Skin of body (tissue), 2 donors: Measurements from ENCODE around the gene MYRIP. TPM values are rescaled to one million over a fixed set of nuclear protein-coding genes. Genes with fewer than 3 reads are reported as not detected.
"Not testable (repeated sequence)": the region's sequence is repeated elsewhere in the genome, so short reads cannot be mapped to it uniquely, and the experiment has no call there.

ENCODE experiments used
- DNase-seq: peaks from one replicate; lab custom pipeline; 2025; lab: John Stamatoyannopoulos, UW
- total RNA-seq: library from RNA; depleted of rRNA; stranded (reverse); fragments of >200 nt; gene quantifications from one replicate; pipeline ENCODE4 v1.2.3, GENCODE V29; 2014

MYRIP gene
- total RNA-seq, 1 donor from 2014 or later = 0.99 TPM

DNA sequence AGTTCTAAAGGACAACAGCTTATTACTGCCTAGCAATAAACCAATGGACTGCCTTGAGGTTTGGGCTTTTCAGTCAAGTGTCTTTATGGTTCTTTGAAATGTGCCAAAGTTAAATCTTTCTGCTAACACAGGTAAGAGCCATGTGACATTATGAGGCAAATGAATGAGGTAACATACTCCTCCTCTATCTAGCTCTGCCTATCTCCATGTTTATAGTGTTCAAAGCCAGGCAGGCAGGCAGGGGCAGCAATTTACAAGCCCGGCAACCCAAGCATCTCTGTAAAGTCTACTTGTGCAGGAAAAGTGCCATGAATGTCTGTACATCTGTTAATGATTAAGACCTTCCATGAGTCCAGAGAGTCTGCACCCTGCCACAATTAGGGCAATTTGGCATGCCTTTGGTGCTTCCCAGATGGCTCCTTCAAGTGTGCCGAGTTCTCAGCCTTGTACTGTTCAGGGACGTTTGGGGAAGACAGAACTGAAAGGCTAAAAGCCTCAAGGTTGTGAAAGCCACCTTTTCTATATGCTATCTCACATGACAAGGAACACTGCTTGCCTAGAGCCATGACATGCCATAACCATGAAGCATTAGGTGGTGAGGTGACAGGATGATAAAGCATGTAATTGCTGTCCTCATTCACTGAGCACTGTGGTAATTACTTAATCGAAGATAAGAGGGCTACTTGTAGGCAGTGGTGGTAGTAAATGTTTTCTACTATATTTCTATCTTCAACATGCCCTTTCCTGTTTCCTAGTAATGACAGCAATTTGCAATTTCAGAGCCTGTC, 458.7 kb downstream of the MYRIP start:
- DNase-seq = no peak

DNA sequence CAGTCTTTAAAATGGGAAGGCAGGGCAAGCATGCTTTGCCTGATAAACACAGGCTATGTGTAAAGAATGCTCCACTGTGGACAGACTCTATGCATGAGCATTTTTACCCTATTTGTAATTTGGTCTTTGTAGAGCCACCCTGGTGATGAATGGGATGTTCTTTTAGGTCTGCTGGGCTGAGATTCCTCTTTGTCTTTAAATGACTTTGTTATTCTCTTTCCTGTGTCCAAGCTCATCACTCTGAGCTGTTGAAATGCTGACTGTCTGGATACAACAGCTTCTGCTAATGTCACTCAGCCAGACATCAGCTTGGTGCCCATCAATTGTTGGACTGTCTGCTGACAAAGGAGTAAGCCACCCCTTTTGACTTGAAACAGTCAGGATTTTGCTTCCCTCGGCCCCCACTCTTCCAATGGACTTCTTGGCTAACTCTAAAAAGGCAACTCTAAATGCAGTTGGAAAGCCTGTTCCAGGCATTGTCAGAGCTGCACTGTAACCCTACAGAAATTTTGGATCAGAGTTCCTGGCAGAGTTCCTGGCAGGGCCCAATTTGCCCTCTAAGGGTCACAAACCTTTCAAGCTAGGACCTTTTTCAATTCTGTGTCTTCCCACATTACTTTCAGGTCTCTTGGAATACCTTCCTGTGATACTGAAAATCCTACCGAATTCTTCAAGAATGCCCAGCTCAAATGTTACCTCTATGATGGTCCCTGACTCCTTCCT, 459.6 kb downstream of the MYRIP start:
- DNase-seq = no peak

DNA sequence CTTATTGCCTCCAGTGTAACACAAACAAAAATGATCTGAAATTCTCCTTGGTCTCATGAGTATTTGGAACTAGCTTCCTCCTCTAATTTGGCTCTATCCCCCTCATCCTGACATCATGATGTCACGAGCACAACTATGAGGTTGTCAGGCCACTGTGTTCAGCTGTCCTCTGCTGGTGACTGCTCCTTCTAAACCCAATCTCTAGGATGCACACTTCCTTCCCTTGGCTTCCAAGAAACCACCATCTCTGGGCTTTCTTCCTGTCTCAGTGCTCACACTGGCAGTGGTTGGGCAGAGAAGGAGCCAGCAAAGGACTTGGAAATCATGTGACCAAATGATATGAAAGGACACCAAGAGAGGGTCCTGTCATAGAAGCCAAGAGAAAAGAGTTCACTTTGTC, 469.4 kb downstream of the MYRIP start:
- no peak for DNase-seq

DNA sequence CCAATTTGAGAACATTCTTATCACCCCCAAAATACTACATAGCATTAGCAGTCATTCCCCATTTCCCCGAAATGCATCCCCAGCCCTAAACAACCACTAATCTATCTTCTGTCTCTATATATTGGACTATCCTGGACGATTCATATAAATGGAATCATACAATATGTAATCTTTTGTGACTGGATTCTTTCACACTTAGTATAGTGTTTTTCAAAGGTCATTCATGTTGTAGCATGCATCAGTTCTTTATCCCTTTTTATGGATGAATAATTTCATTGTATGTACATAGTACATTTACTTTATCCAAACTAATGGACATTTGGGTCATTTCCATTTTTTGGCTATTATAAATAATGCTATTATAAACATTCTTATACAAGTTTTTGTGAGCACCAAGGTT, 472.6 kb downstream of the MYRIP start:
- DNase-seq = no peak

DNA sequence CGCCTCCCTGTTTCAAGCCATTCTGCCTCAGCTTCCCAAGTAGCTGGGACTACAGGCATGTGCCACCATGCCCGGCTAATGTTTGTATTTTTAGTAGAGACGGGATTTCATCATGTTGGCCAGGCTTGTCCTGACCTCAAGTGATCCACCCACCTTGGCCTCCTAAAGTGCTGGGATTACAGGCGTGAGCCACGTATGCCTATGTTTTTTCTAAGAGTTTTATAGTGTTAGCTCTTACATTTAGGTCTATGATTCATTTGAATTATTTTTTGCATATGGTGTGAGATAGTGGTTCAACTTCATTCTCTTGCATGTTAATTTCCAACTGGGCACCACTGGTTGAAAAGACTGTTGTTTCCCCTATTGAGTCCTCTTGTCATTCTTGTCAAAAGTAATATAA, 473.6 kb downstream of the MYRIP start:
- not testable (repeated sequence) for DNase-seq

DNA sequence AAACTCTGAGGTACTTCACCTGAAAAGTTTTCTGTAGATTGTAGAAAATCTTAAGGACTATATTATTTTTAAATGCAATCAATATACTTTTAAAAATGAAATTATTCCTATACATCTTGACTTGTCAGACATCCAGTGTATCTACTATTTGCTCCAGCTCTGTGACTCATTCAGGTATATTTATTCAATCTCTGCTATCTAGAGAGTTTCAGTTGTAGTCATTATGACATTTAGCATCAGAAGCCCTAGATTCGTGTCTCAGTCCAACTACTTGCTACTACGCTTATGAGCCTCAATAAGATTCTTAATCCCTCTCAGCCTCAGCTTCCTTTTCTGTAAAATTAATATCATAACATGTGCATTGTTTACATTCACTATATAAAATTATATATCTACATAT, 477.8 kb downstream of the MYRIP start:
- DNase-seq = no peak

DNA sequence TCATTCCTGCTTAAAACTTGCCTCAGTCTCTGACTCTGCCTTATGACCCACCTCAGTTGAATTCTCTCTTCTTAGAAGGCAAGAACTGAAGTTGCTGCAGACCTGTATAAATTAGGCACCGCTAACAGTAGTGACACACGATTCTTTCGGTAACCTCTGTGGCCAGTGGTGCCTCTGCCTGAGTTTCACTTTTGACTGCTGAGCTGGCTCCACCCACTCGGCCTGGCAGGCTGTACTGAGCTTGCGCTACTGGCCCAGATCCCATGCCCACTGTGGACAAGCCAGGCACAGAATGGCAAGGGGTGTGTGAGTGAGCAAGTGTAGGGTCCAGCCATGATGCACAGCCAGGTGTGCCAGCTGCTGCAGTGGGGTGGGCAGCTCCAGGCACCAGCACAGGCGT, 481.0 kb downstream of the MYRIP start:
- DNase-seq = no peak

DNA sequence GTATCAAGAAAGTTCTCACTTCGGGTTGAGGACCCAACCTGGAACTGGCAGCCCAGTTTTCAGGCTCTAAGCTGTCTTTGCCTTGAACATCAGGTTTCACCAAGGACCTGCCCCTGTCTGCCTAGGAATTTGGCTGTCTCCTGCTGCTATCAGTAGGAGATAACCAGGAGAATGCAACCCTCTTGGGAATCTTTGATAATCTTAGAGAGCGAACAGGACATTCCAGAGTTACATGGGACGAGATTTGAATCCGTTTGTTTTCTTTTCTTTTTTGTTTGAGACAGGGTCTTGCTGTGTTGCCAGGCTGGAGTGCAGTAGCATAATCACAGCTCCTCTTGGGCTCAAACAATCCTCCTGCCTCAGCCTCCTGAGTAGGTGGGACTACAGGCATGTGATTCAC, 482.1 kb downstream of the MYRIP start:
- no peak for DNase-seq

DNA sequence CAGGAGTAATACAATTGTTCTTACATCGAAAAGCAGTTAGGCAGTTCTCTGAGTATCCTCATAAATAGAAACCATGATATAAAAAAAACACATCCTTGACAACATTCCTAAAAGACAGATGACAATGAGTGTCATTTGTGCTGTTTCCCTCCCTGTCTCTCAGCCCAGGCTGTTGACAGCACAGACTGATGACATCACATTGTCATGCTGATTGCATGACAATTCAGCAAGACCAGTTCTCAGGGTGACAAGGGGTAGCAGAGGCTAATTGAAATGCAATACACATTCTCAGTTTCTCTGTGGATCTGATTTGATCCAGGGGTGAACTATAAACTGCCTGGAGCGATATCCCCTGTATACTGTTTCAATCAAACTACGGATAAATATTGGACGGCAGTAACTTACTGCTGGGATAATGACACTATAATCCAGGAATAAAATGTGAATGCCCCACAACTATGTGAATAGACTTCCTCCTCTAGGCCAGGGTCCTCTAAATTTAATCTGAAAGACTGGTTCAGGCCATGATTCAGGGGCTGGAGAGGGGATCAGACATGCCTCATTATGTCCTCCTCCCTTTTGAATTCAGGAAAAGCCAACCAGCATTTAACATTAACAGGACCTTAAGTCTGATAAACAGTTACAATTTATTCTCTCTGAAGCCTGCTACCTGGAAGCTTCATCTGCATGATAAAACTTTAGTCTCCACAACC, 483.4 kb downstream of the MYRIP start:
- DNase-seq = no peak

DNA sequence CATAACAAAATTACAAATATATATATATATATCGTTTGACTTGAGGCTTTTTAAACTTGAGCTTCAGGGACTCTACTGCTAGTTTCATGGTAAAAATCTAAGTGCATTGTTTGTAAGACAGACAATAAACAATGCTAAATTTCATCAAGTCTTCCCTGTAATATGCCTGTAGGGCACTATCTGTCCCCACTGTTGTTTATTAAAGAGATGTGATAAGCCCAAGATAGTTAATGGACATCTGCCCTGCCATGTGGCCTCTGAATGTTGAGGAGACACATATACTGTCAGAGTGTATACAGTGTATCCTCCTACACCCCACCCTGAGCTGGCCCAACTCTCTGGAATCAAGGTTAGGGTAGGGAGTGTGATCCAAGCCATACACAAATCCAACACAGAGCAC, 485.0 kb downstream of the MYRIP start:
- DNase-seq = no peak

DNA sequence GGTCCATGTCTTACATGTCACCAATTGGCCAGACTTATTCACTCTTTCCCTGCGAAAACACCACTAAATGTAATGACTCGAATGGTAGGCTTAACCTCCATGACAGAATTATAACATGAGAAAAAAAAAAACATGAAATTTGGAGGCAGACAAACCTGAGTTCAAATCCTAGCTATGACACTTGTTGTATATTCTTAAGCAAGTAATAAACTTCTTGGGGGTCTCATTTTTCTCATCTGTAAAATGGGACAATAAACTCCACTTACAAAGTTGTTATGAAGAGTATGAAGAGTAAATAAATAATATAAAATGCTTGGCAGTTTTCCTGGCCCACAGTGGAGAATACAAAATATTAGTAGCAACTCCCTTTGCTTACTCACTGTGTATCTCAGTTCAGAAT, 488.7 kb downstream of the MYRIP start:
- DNase-seq = no peak

DNA sequence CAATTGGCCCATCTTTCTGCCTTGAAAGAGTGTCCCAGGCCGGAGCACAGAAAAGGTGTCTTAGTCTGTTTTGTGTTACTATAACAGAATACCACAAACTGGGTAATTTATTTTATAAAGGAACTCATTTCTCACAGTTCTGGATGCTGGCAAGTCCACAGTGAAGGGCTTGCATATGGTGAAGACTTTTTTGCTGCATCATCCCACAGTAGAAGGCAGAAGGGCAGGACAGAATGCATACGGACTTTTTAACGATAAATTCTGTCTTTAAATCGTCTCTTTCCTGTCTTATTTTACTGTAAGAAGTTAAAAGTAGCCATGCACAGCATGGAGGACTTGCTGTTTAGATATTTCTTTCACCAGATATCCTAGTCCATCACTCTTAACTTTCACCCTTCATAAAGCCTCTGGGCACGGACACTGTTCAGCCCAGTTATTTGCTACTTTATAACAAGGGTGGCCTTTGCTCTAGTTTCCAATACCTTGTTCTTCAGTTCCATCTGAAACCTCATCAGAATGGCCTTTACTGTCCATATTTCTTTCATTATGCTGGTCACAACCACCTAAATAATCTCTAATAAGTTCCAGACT, 489.8 kb downstream of the MYRIP start:
- DNase-seq = no peak

DNA sequence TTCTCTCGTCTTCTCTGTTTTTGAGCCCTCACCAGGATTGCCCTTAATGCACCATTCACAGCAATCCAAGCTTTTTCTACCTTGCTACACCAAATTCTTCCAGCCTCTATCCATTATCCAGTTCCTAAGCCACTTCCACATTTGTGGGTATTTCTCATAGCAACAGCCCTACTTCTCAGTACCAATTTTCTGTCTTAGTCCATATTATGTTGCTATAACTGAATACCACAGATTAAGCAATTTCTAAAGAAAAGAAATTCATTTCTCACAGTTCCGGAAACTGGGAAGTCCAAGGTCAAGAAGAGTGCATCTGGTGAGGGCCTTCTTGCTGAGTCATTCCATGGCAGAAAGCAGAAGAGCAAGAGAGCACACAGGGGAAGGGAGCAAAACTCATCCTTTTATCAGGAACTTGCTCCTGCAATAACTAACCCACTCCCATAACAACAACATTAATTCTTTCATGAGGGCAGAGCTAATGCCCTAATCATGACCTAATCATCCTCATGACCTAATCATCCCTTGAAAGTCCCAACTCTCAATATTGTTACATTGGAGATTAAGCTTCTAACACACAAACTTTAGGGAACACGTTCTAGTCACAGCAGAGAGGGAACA, 490.4 kb downstream of the MYRIP start:
- DNase-seq = no peak

DNA sequence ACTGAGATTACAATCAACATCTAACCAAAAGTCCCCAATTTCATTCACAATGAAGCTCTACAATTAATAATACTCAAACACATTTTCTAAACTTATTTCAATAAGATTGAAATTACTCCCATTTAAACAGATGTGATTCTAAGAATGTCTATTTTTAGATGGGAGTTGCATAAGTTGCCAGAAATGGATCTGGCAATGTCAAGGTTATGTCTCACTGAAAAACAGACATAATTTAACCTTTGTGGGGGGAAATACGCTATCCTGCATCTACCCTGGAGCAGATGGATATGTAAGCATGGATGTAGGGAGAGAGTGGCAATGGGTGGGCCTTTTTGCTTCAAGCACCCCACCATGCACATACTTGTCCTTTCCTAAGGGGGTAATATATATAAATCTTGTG, 493.4 kb downstream of the MYRIP start:
- DNase-seq = no peak

DNA sequence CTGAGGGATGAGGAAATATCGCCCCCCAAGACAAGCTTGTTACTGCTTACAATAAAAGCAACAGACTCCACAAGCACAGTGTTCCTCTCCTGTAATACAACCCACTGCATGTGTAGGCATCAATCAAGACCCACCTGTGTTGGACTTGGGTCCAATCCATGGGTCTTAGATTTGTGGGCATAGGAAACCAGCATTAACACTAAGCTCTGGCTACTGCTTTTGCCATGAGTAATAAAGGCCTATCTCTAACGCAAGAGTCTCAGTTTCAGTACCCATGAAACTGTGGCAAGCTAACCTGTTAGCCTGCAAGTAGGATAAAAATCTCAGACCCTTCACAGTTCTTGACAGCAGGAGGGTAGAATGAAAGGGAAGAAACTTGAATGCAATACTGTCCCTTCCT, 494.9 kb downstream of the MYRIP start:
- no peak for DNase-seq

DNA sequence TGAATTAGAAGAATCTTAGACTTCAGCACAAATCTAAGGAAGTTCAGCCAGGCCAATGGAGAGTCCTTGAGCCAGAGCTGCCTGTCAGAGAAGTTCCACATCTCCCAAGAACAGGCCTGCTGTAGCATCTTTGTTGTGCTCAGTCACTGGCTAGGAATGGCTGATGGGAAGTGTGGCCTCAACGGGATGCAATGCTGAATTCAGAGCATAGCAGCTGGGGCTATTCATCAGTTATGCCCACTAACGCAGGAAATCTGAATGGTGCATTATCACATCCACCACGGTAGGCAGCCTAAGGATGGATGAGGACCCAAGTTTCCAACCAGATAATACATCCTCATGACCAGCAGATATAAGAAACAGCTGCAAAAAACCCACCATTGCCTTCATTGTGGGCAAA, 496.9 kb downstream of the MYRIP start:
- no peak for DNase-seq

DNA sequence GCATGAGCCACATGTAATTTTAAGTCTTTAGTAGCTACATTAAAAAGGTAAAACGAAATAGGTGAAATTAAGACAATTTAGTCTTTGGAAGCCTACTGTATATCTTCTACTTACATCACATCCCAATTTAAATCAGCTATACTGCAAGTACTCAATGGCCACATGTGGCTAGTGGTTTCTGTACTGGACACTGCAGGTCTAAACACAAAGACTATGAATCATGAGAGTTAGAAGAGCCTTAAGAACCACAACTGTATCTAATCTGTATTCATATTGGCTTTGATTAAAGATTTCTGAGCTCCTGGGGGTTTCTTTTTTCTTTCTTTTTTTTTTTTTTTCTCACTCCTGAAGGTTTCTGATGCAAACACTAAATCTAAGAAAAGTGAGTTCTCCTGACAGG, 497.8 kb downstream of the MYRIP start:
- DNase-seq = no peak

DNA sequence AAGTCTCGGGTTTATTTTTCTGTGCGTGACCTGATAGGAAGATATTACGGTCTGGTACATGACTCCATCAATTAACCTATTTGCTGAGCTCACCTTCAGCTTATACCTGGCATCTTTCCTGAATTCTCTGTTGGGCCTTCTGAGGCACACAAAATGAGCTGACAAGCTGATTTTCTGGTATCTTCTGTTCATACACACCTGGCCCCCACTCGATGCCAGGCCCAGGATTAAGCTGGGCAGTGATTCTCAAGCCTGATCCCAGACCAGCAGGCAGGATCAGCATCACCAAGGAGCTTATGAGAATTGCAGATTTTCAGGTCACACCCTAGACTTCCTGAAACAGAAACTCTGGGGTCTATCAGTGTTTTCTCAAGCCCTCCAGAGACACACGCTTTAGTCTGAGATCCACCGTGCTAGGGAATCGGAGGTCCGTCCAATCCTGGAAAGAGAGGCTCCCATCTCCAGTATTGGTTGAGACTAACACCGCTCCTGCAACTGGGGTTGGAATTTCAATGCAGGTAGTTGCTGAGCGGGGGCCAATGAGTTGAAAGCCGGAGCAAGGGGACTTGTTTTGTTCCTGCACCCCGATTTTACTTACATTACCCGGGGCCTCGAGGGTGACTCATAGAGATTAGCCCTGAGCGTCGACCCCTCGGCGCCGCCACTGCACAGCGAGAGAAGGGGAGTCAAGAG, 499.5 kb downstream of the MYRIP start:
- DNase-seq = no peak

DNA sequence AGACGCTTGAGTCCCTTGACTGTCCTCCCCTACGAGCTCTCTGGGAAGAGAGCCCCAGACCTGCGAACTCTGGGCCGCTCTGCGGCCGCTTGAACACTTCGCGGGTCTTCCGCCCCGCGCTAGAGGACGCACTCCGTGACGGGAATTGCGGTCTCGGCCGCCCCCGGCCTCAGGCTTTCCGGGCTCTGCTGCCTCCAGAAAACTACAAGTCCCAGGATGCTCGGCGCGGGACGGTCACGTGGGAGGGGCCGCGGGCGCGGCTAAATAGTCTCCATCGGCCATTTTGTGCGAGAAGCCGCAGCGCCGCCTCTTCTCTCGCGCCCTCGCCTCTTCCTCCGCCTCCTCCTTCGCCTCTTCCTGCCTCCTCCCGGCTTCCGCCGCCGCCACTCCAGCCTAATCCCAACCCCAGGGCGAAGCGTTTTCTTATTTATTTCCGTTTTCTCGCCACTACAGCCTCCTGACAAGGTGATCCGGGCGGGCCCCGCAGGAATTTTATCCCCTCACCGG, 500.1 kb downstream of the MYRIP start, which contains the start of gene EIF1B:
Gene EIF1B, plus strand, starts transcription at position 290 of the 507 bp plus-strand sequence. CDS start 235 bp downstream, outside the sequence.
- peak; percentile 98 for DNase-seq
